ENCODE results near the gene DLGAP1. TPM values are rescaled to one million over a fixed set of nuclear protein-coding genes. Genes with fewer than 3 reads are reported as not detected.

Gene DLGAP1
- total RNA-seq, 1 experiment from 2014 or later, result 0.07 TPM

DNA sequence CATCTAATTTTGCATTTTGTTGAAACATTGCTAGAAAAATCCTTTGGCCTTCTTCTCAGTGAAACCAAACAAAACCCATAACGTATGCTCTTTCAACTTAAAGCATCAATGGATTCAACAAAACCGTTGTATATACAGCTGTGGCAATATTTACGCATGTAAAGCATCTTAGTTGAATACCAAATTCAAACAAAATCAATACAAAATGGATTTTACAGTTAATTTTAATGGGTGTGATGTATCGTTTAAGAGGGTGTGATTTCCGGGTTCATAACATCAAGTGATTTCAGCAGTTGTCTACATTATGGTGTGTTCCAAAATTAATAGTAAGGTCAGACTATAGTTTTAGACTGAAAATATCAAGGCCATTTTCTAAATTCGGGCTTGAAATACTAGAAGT, 806.9 kb downstream of the DLGAP1 start:
- intact Hi-C loops (cut with micrococcal nuclease; ENCODE audit: unreplicated experiment), result loop anchor here (2.0 kb wide), 1 partner anchor 17 kb away; no protein-coding TSS in a partner anchor
- Histone ChIP-seq H3K36me3 (ENCODE audit: control insufficient read depth, insufficient read depth, low read length) (no peaks in the 10 kb centered on the region), H3K4me1 (peaks cover 59% of the 10 kb centered on the region), H3K4me3 (ENCODE audit: low read depth, low read length) (no peak overlapping the region), H3K9me3 (no peaks in the 10 kb centered on the region), H3K27me3 (replicated peaks; ENCODE audit: control insufficient read depth, insufficient read depth, low read length) (no peaks in the 10 kb centered on the region; the same call in 1 of the 2 replicates)
- Mint-ChIP-seq H3K4me3 (ENCODE audit: unreplicated experiment) (no peak overlapping the region), H3K27me3 (ENCODE audit: insufficient read depth, unreplicated experiment) (no peaks in the 10 kb centered on the region), H3K4me1 (ENCODE audit: low read depth, unreplicated experiment) (peaks cover 42% of the 10 kb centered on the region), H3K36me3 (ENCODE audit: insufficient read depth, unreplicated experiment) (peaks cover 25% of the 10 kb centered on the region), H3K9me3 (ENCODE audit: unreplicated experiment) (no peaks in the 10 kb centered on the region), H3K27ac (ENCODE audit: unreplicated experiment) (no peak overlapping the region)
- TF ChIP-seq, protein P1, sequence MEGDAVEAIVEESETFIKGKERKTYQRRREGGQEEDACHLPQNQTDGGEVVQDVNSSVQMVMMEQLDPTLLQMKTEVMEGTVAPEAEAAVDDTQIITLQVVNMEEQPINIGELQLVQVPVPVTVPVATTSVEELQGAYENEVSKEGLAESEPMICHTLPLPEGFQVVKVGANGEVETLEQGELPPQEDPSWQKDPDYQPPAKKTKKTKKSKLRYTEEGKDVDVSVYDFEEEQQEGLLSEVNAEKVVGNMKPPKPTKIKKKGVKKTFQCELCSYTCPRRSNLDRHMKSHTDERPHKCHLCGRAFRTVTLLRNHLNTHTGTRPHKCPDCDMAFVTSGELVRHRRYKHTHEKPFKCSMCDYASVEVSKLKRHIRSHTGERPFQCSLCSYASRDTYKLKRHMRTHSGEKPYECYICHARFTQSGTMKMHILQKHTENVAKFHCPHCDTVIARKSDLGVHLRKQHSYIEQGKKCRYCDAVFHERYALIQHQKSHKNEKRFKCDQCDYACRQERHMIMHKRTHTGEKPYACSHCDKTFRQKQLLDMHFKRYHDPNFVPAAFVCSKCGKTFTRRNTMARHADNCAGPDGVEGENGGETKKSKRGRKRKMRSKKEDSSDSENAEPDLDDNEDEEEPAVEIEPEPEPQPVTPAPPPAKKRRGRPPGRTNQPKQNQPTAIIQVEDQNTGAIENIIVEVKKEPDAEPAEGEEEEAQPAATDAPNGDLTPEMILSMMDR (IDR thresholded peaks at IDR 0.05; ENCODE audit: insufficient read depth in 1 of 2, low read depth in 1 of 2, low read length in 1 of 2, severe bottlenecking in 1 of 2, unreplicated experiment in 1 of 2), result no peak
- ChIA-PET CTCF (no interaction called here), POLR2A (no interaction called here)
- BruUV-seq (replicated peaks), result no TSS peak
- DNase-seq, result no peak

DNA sequence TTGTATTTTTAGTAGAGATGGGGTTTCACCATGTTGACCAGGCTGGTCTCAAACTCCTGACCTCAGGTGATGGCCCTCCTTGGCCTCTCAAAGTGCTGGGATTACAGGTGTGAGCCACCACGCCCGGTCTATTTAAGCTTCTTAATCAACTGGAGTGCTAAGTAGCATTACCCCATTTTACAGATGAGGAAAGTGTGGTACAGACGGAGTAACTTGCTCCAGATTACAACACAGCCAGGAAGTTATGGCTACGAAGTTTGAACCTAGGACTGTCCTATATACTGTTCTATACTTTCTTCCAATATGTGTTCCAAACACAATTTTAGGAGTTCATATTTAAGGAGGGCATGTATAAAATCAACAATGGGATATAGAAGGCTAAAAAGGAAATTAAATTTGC, 807.5 kb downstream of the DLGAP1 start:
- no peaks in the 10 kb centered on the region for H3K27me3 Mint-ChIP-seq (ENCODE audit: insufficient read depth, unreplicated experiment)
- peaks cover 61% of the 10 kb centered on the region for H3K4me1 ChIP-seq
- CTCF ChIA-PET, result no interaction called here
- TF ChIP-seq, protein P1 (IDR thresholded peaks at IDR 0.05; ENCODE audit: insufficient read depth in 1 of 2, low read depth in 1 of 2, low read length in 1 of 2, severe bottlenecking in 1 of 2, unreplicated experiment in 1 of 2), result no peak
- peaks cover 42% of the 10 kb centered on the region for H3K4me1 Mint-ChIP-seq (ENCODE audit: low read depth, unreplicated experiment)
- H3K9me3 ChIP-seq, result no peaks in the 10 kb centered on the region
- H3K27ac Mint-ChIP-seq (ENCODE audit: unreplicated experiment), result no peak overlapping the region
- no peaks in the 10 kb centered on the region; the same call in 1 of the 2 replicates for H3K27me3 ChIP-seq (replicated peaks; ENCODE audit: control insufficient read depth, insufficient read depth, low read length)
- no peak overlapping the region for H3K4me3 Mint-ChIP-seq (ENCODE audit: unreplicated experiment)
- POLR2A ChIA-PET, result no interaction called here
- peaks cover 20% of the 10 kb centered on the region for H3K36me3 Mint-ChIP-seq (ENCODE audit: insufficient read depth, unreplicated experiment)
- H3K9me3 Mint-ChIP-seq (ENCODE audit: unreplicated experiment), result no peaks in the 10 kb centered on the region
- BruUV-seq (replicated peaks), result no TSS peak
- H3K36me3 ChIP-seq (ENCODE audit: control insufficient read depth, insufficient read depth, low read length), result no peaks in the 10 kb centered on the region
- DNase-seq, result no peak
- intact Hi-C loops (cut with micrococcal nuclease; ENCODE audit: unreplicated experiment), result loop anchor here (2.0 kb wide), 1 partner anchor 17 kb away; no protein-coding TSS in a partner anchor
- H3K4me3 ChIP-seq (ENCODE audit: low read depth, low read length), result no peak overlapping the region

DNA sequence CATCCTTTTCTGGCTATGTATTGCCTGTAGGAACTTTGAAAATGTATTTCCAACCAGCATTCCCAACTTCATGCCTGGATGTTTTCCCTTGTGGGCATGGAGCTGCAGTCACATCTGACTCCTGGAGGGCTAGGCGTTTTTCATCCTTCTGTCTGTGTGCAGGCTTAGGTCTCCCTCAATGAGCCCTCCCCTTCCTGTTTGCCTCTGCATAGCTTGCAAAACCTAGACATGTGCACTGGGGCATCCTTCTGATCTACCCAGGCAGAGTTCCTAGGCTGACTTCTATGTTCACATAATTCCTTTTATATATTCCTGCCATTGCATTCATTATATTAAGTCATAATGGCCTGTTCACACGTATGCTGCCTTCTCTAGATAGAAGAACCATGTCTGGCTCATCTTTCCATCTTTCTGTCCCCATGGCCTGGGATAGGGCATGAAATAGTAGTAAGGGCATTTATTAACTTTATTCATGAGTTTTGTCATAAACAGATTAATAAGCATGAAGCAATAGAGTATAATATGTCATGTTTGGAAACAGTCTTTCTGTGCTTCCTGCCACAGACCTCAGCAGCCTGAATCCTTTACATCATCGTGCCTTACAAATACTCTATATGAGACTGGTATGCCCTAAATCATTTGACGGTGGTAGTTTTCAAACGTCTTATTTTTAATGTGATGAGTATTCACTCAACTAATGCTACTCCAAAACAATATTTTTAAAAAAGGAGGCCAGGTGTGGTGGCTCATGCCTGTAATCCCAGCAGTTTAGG, 809.5 kb downstream of the DLGAP1 start:
- no peak overlapping the region for H3K27ac Mint-ChIP-seq (ENCODE audit: unreplicated experiment)
- Histone ChIP-seq H3K4me1 (peaks cover 46% of the 10 kb centered on the region), H3K36me3 (ENCODE audit: control insufficient read depth, insufficient read depth, low read length) (no peaks in the 10 kb centered on the region), H3K9me3 (no peaks in the 10 kb centered on the region), H3K4me3 (ENCODE audit: low read depth, low read length) (no peak overlapping the region), H3K27me3 (replicated peaks; ENCODE audit: control insufficient read depth, insufficient read depth, low read length) (no peaks in the 10 kb centered on the region; the same call in 1 of the 2 replicates)
- ChIA-PET POLR2A (no interaction called here), CTCF (no interaction called here)
- peaks cover 12% of the 10 kb centered on the region for H3K36me3 Mint-ChIP-seq (ENCODE audit: insufficient read depth, unreplicated experiment)
- peaks cover 52% of the 10 kb centered on the region for H3K4me1 Mint-ChIP-seq (ENCODE audit: low read depth, unreplicated experiment)
- H3K9me3 Mint-ChIP-seq (ENCODE audit: unreplicated experiment), result no peaks in the 10 kb centered on the region
- TF ChIP-seq, protein P1 (IDR thresholded peaks at IDR 0.05; ENCODE audit: insufficient read depth in 1 of 2, low read depth in 1 of 2, low read length in 1 of 2, severe bottlenecking in 1 of 2, unreplicated experiment in 1 of 2), result no peak
- H3K4me3 Mint-ChIP-seq (ENCODE audit: unreplicated experiment), result no peak overlapping the region
- BruUV-seq (replicated peaks), result no TSS peak
- DNase-seq, result no peak
- no peaks in the 10 kb centered on the region for H3K27me3 Mint-ChIP-seq (ENCODE audit: insufficient read depth, unreplicated experiment)
- intact Hi-C loops (cut with micrococcal nuclease; ENCODE audit: unreplicated experiment), result no loop called here

Data from Caco-2 (cell line).